Muscle of leg (tissue), 11 donors: ENCODE results near the gene C20orf96. TPM values are rescaled to one million over a fixed set of nuclear protein-coding genes. Genes with fewer than 3 reads are reported as not detected.
A peak's percentile ranks its signal among the peaks of the same experiment; 100 is the strongest.
"Not testable (repeated sequence)": the region's sequence is repeated elsewhere in the genome, so short reads cannot be mapped to it uniquely, and the experiment has no call there.

Experiments used
- DNase-seq: peaks from one replicate; pipeline ENCODE4 v3.0.0; 2013
- H3K27ac ChIP-seq: one replicate; pipeline ENCODE4 v1.5.1; 2013; ENCODE audit warnings: mild to moderate bottlenecking, low read length, control low read depth
- H3K27me3 ChIP-seq: one replicate; pipeline ENCODE4 v1.6.1; 2013; ENCODE audit warnings: low read length; ENCODE audit not compliant: control insufficient read depth, insufficient read depth
- H3K36me3 ChIP-seq: one replicate; pipeline ENCODE4 v1.6.1; 2013; ENCODE audit warnings: low read length; ENCODE audit not compliant: control insufficient read depth, insufficient read depth
- H3K4me1 ChIP-seq: one replicate; pipeline ENCODE4 v1.6.1; 2013; ENCODE audit warnings: low read length; ENCODE audit not compliant: control insufficient read depth, insufficient read depth
- H3K4me3 ChIP-seq: one replicate; pipeline ENCODE4 v1.5.1; 2013; ENCODE audit warnings: low read length, control low read depth
- H3K9me3 ChIP-seq: replicated peaks from 2 replicates; pipeline ENCODE4 v1.6.1; 2013; ENCODE audit warnings: low read depth, low read length; ENCODE audit not compliant: control insufficient read depth
- WGBS: methylation state at CpG from one replicate; pipeline ENCODE4 v1.1.5; 2013; ENCODE audit warnings: missing lambda C conversion rate; ENCODE audit not compliant: insufficient coverage; 5-methylcytosine and 5-hydroxymethylcytosine counted together
- polyA plus RNA-seq, 8 donors: library from polyadenylated mRNA; unstranded; fragments of 120-200 nt; gene quantifications; one replicate each; pipeline versions ENCODE4 v1.2.1 to v1.2.3, GENCODE V29; 2013; ENCODE audit warnings: inconsistent platforms in 1 of 8, low replicate concordance in 1 of 8; ENCODE audit not compliant: insufficient read length in 8 of 8, insufficient read depth in 1 of 8
- total RNA-seq: library from RNA; stranded (reverse); fragments of 120-200 nt; gene quantifications from one replicate; pipeline ENCODE4 v1.2.4, GENCODE V29; 2013

The C20orf96 gene
- total and polyA plus RNA-seq, 9 donors: 2.9 to 14.0 (median 12.0) TPM

- WGBS: 73% methylated on average over 3 of the region's 5 CpGs
- DNase-seq: no peak
- H3K27me3 ChIP-seq: peaks cover 9% of the 10 kb centered on the region
- H3K4me3 ChIP-seq: no peak overlapping the region
- no peaks in the 10 kb centered on the region for H3K9me3 ChIP-seq
- no peak overlapping the region for H3K27ac ChIP-seq
- peaks cover 4% of the 10 kb centered on the region for H3K4me1 ChIP-seq
- H3K36me3 ChIP-seq: peaks cover 3% of the 10 kb centered on the region
These were observed 20.0 kb downstream of the C20orf96 start for GRCh38 chr20:270517-270916.

GRCh38 chr20:266596-267562 is 23.7 kb downstream of the C20orf96 start:
- WGBS: 3% methylated on average over 37 of the region's 43 CpGs
- no peaks in the 10 kb centered on the region for H3K36me3 ChIP-seq
- H3K27ac ChIP-seq: no peak overlapping the region
- H3K9me3 ChIP-seq: no peaks in the 10 kb centered on the region
- H3K4me3 ChIP-seq: peak overlapping the region; percentile 58
- peaks cover 4% of the 10 kb centered on the region for H3K4me1 ChIP-seq
- DNase-seq: peak; percentile 83
- H3K27me3 ChIP-seq: peaks cover 11% of the 10 kb centered on the region

- peaks cover 11% of the 10 kb centered on the region for H3K27me3 ChIP-seq
- H3K36me3 ChIP-seq: no peaks in the 10 kb centered on the region
- H3K4me1 ChIP-seq: peaks cover 4% of the 10 kb centered on the region
- WGBS: 85% methylated on average over 6 of the region's 13 CpGs
- no peaks in the 10 kb centered on the region for H3K9me3 ChIP-seq
- H3K4me3 ChIP-seq: no peak overlapping the region
- no peak for DNase-seq
- no peak overlapping the region for H3K27ac ChIP-seq
These were observed 26.8 kb downstream of the C20orf96 start for GRCh38 chr20:263701-264100.

GRCh38 chr20:259981-260380 is 30.6 kb downstream of the C20orf96 start:
- no peaks in the 10 kb centered on the region for H3K4me1 ChIP-seq
- no peaks in the 10 kb centered on the region for H3K36me3 ChIP-seq
- WGBS: no CpG with 5 or more reads among the region's 2 CpGs

GRCh38 chr20:258963-259362 is 31.6 kb downstream of the C20orf96 start:
- H3K36me3 ChIP-seq: no peaks in the 10 kb centered on the region
- H3K9me3 ChIP-seq: no peaks in the 10 kb centered on the region
- no peaks in the 10 kb centered on the region for H3K4me1 ChIP-seq
- no peak overlapping the region for H3K4me3 ChIP-seq
- H3K27me3 ChIP-seq: peaks cover 8% of the 10 kb centered on the region
- no peak overlapping the region for H3K27ac ChIP-seq
- WGBS: 28% methylated on average over 4 of the region's 8 CpGs
- DNase-seq: no peak

More at GRCh38 chr20:259981-260380, 30.6 kb downstream of the C20orf96 start:
- H3K27ac ChIP-seq: no peak overlapping the region
- no peak overlapping the region for H3K4me3 ChIP-seq
- peaks cover 5% of the 10 kb centered on the region for H3K27me3 ChIP-seq
- H3K9me3 ChIP-seq: no peaks in the 10 kb centered on the region
- no peak for DNase-seq

- Histone ChIP-seq H3K4me1 (no peaks in the 10 kb centered on the region), H3K27ac (no peak overlapping the region), H3K4me3 (no peak overlapping the region), H3K36me3 (no peaks in the 10 kb centered on the region), H3K27me3 (peaks cover 6% of the 10 kb centered on the region), H3K9me3 (no peaks in the 10 kb centered on the region)
- WGBS: 61% methylated on average over 2 of the region's 4 CpGs
- DNase-seq: no peak
These were observed 32.2 kb downstream of the C20orf96 start for GRCh38 chr20:258269-258858.

GRCh38 chr20:257419-257818 is 33.1 kb downstream of the C20orf96 start, which contains the start of gene DEFB132:
Gene DEFB132, plus strand, starts transcription at chr20:257724. Its CDS starts 55 bp downstream, at chr20:257779.
- H3K4me1 ChIP-seq: no peaks in the 10 kb centered on the region
- WGBS: 74% methylated on average over 6 of the region's 7 CpGs
- DNase-seq: no peak
- no peak within 1 kb of the TSS for H3K4me3 ChIP-seq
- H3K27me3 ChIP-seq: peaks cover 6% of the 10 kb centered on the region
- no peaks in the 10 kb centered on the region for H3K36me3 ChIP-seq
- H3K9me3 ChIP-seq: no peaks in the 10 kb centered on the region
- H3K27ac ChIP-seq: no peak within 1 kb of the TSS

GRCh38 chr20:253447-253846 is 37.1 kb downstream of the C20orf96 start:
- not testable (repeated sequence) for H3K27me3 ChIP-seq, H3K27ac ChIP-seq, H3K36me3 ChIP-seq, H3K4me1 ChIP-seq, H3K4me3 ChIP-seq, H3K9me3 ChIP-seq, DNase-seq
- no CpG with 5 or more reads among the region's 6 CpGs for WGBS

GRCh38 chr20:252801-253200 is 37.7 kb downstream of the C20orf96 start:
- H3K4me1 ChIP-seq: no peaks in the 10 kb centered on the region
- H3K4me3 ChIP-seq: no peak overlapping the region
- no peak for DNase-seq
- H3K27ac ChIP-seq: no peak overlapping the region
- H3K9me3 ChIP-seq: no peaks in the 10 kb centered on the region
- H3K27me3 ChIP-seq: peaks cover 6% of the 10 kb centered on the region
- WGBS: 60% methylated on average over 1 of the region's 2 CpGs
- no peaks in the 10 kb centered on the region for H3K36me3 ChIP-seq

GRCh38 chr20:251354-251753 is 39.2 kb downstream of the C20orf96 start:
- H3K36me3 ChIP-seq: no peaks in the 10 kb centered on the region
- no peak overlapping the region for H3K27ac ChIP-seq
- DNase-seq: no peak
- WGBS: no CpG with 5 or more reads among the region's 2 CpGs
- H3K4me1 ChIP-seq: no peaks in the 10 kb centered on the region
- no peak overlapping the region for H3K4me3 ChIP-seq
- peaks cover 2% of the 10 kb centered on the region for H3K9me3 ChIP-seq
- peaks cover 4% of the 10 kb centered on the region for H3K27me3 ChIP-seq
